Vagina (tissue), 2 donors: ENCODE results near the gene DEFB112. TPM values are rescaled to one million over a fixed set of nuclear protein-coding genes. Genes with fewer than 3 reads are reported as not detected.

ENCODE experiments used
- DNase-seq, 2 donors: peaks; one replicate each; pipeline ENCODE4 v3.0.0-alpha.2; 2017; ENCODE audit errors: extremely low spot score in 2 of 2
- H3K27ac ChIP-seq: fragments of 200-600 bp; sonication (generic); one replicate; pipeline ENCODE4 v1.5.1; 2019
- H3K27me3 ChIP-seq: fragments of 200-600 bp; sonication (generic); one replicate; pipeline ENCODE4 v1.5.1; 2019
- H3K36me3 ChIP-seq, 2 donors: fragments of 200-600 bp; sonication (generic); one replicate each; pipeline ENCODE4 v1.5.1; 2017 to 2019
- H3K4me1 ChIP-seq: fragments of 200-600 bp; sonication (generic); one replicate; pipeline ENCODE4 v1.5.1; 2019
- H3K4me3 ChIP-seq, 2 donors: fragments of 200-600 bp; sonication (generic); 1 replicate in 1 of 2; 2 replicates in 1 of 2; pipeline ENCODE4 v1.5.1; 2016 to 2019
- H3K9me3 ChIP-seq: fragments of 200-600 bp; sonication (generic); one replicate; pipeline ENCODE4 v1.5.1; 2019
- CTCF ChIP-seq, 3 experiments: fragments of 450-650 bp in 2 of 3; fragments of 200-600 bp in 1 of 3; sonication (generic) in 1 of 3; IDR thresholded peaks; one replicate each; pipeline ENCODE4 v1.5.1; 2017 to 2019; ENCODE audit warnings: antibody characterized with exemption in 3 of 3, mild to moderate bottlenecking in 2 of 3, moderate library complexity in 2 of 3
- POLR2A ChIP-seq, 2 donors: fragments of 450-650 bp; IDR thresholded peaks; one replicate each; pipeline ENCODE4 v1.6.1; 2017; ENCODE audit warnings: antibody characterized with exemption in 2 of 2, mild to moderate bottlenecking in 2 of 2, moderate library complexity in 2 of 2
- POLR2AphosphoS5 ChIP-seq, 2 donors: sonication (generic); formaldehyde crosslinking; IDR thresholded peaks; one replicate each; pipeline ENCODE4 v1.9.0; 2017; ENCODE audit warnings: antibody characterized with exemption in 2 of 2, mild to moderate bottlenecking in 2 of 2, low read depth in 1 of 2; ENCODE audit not compliant: insufficient read depth in 1 of 2
- intact Hi-C: fragments of 100-400 bp; cut with DNase I; formaldehyde crosslinking; loops from one replicate; pipeline ENCODE4 v1.15.1; 2023
- total RNA-seq: library from RNA; depleted of rRNA; stranded (reverse); fragments of >200 nt; gene quantifications from one replicate; pipeline ENCODE4 v1.2.3, GENCODE V29; 2016

Gene DEFB112
- total RNA-seq, 1 donor from 2014 or later: not detected

- Histone ChIP-seq H3K27me3 (no peaks in the 10 kb centered on the region), H3K4me3 (no peak overlapping the region), H3K27ac (no peak overlapping the region), H3K36me3 (no peaks in the 10 kb centered on the region), H3K9me3 (no peaks in the 10 kb centered on the region), H3K4me1 (no peaks in the 10 kb centered on the region)
- DNase-seq: no peak
- intact Hi-C loops: no loop called here
- TF ChIP-seq CTCF (IDR thresholded peaks at IDR 0.05): no peak
- TF ChIP-seq POLR2A (IDR thresholded peaks at IDR 0.05): no peak
- no peak for TF ChIP-seq POLR2AphosphoS5 (IDR thresholded peaks at IDR 0.05; ENCODE audit: insufficient read depth in 1 of 2, low read depth in 1 of 2)
Observed at GRCh38 chr6:50047026-50047425, 2.7 kb downstream of the DEFB112 start.

- Histone ChIP-seq H3K4me1 (no peaks in the 10 kb centered on the region), H3K27me3 (no peaks in the 10 kb centered on the region), H3K4me3 (no peak overlapping the region), H3K27ac (no peak overlapping the region), H3K9me3 (no peaks in the 10 kb centered on the region), H3K36me3 (no peaks in the 10 kb centered on the region)
- intact Hi-C loops: no loop called here
- no peak for TF ChIP-seq CTCF (IDR thresholded peaks at IDR 0.05)
- no peak for TF ChIP-seq POLR2A (IDR thresholded peaks at IDR 0.05)
- TF ChIP-seq POLR2AphosphoS5 (IDR thresholded peaks at IDR 0.05; ENCODE audit: insufficient read depth in 1 of 2, low read depth in 1 of 2): no peak
- DNase-seq: no peak
Observed at GRCh38 chr6:50030777-50031562, 18.8 kb downstream of the DEFB112 start.

GRCh38 chr6:50030350-50030749 lies 19.4 kb downstream of the DEFB112 start:
- no peak for DNase-seq
- TF ChIP-seq CTCF (IDR thresholded peaks at IDR 0.05) (no peak), POLR2A (IDR thresholded peaks at IDR 0.05) (no peak)
- H3K36me3 ChIP-seq: no peaks in the 10 kb centered on the region
- H3K27me3 ChIP-seq: no peaks in the 10 kb centered on the region
- H3K4me1 ChIP-seq: no peaks in the 10 kb centered on the region
- no peaks in the 10 kb centered on the region for H3K9me3 ChIP-seq
- H3K27ac ChIP-seq: no peak overlapping the region
- H3K4me3 ChIP-seq: no peak overlapping the region
- intact Hi-C loops: no loop called here

GRCh38 chr6:50025258-50025657 lies 24.5 kb downstream of the DEFB112 start:
- H3K4me1 ChIP-seq: no peaks in the 10 kb centered on the region
- no peaks in the 10 kb centered on the region for H3K36me3 ChIP-seq
- no peaks in the 10 kb centered on the region for H3K27me3 ChIP-seq
- H3K27ac ChIP-seq: no peak overlapping the region
- H3K9me3 ChIP-seq: no peaks in the 10 kb centered on the region
- H3K4me3 ChIP-seq: no peak overlapping the region
- intact Hi-C loops: no loop called here
- no peak for TF ChIP-seq CTCF (IDR thresholded peaks at IDR 0.05)
- no peak for TF ChIP-seq POLR2A (IDR thresholded peaks at IDR 0.05)
- no peak for TF ChIP-seq POLR2AphosphoS5 (IDR thresholded peaks at IDR 0.05; ENCODE audit: insufficient read depth in 1 of 2, low read depth in 1 of 2)
- DNase-seq: no peak

GRCh38 chr6:50021894-50022293 lies 27.8 kb downstream of the DEFB112 start, which contains the start of gene DEFB110:
TSS of gene DEFB110 (minus strand) at chr6:50021994. CDS start at chr6:50021935, 59 bp downstream.
- intact Hi-C loops: no loop called here
- no peaks in the 10 kb centered on the region for H3K27me3 ChIP-seq
- TF ChIP-seq POLR2AphosphoS5 (IDR thresholded peaks at IDR 0.05; ENCODE audit: insufficient read depth in 1 of 2, low read depth in 1 of 2): no peak
- TF ChIP-seq POLR2A (IDR thresholded peaks at IDR 0.05): no peak
- no peak for TF ChIP-seq CTCF (IDR thresholded peaks at IDR 0.05)
- H3K9me3 ChIP-seq: no peaks in the 10 kb centered on the region
- no peak for DNase-seq
- H3K4me1 ChIP-seq: no peaks in the 10 kb centered on the region
- H3K36me3 ChIP-seq: no peaks in the 10 kb centered on the region
- no peak within 1 kb of the TSS for H3K27ac ChIP-seq
- H3K4me3 ChIP-seq: no peak within 1 kb of the TSS
